AG09309 (cell line): Measurements from ENCODE around the gene PFN1.
A peak's percentile ranks its signal among the peaks of the same experiment; 100 is the strongest.

Experiments used
- DNase-seq: peaks from one replicate; pipeline ENCODE4 v3.0.0-alpha.2; 2010; ENCODE audit warnings: low read depth
- H3K4me3 ChIP-seq: 2 replicates; pipeline ENCODE4 v1.5.1; 2011; ENCODE audit warnings: mild to moderate bottlenecking, low read depth, low read length, moderate library complexity; ENCODE audit not compliant: control insufficient read depth
- TF ChIP-seq, protein P1 (sequence below): IDR thresholded peaks from 2 replicates; pipeline ENCODE4 v1.5.1; 2011; ENCODE audit warnings: mild to moderate bottlenecking, low read depth, low read length, inconsistent platforms; ENCODE audit not compliant: insufficient read depth, control insufficient read depth; ENCODE audit errors: missing control alignments

PFN1 gene

GRCh38 chr17:4950075-4950745 is 1.9 kb upstream of the PFN1 start:
- H3K4me3 ChIP-seq, result peak overlapping the region; percentile 31
- TF ChIP-seq, protein P1, sequence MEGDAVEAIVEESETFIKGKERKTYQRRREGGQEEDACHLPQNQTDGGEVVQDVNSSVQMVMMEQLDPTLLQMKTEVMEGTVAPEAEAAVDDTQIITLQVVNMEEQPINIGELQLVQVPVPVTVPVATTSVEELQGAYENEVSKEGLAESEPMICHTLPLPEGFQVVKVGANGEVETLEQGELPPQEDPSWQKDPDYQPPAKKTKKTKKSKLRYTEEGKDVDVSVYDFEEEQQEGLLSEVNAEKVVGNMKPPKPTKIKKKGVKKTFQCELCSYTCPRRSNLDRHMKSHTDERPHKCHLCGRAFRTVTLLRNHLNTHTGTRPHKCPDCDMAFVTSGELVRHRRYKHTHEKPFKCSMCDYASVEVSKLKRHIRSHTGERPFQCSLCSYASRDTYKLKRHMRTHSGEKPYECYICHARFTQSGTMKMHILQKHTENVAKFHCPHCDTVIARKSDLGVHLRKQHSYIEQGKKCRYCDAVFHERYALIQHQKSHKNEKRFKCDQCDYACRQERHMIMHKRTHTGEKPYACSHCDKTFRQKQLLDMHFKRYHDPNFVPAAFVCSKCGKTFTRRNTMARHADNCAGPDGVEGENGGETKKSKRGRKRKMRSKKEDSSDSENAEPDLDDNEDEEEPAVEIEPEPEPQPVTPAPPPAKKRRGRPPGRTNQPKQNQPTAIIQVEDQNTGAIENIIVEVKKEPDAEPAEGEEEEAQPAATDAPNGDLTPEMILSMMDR, result no peak
- no peak for DNase-seq

GRCh38 chr17:4949321-4950074 is 1.2 kb upstream of the PFN1 start:
- peak overlapping the region; percentile 62 for H3K4me3 ChIP-seq
- DNase-seq, result no peak
- TF ChIP-seq, protein P1, result no peak

DNA sequence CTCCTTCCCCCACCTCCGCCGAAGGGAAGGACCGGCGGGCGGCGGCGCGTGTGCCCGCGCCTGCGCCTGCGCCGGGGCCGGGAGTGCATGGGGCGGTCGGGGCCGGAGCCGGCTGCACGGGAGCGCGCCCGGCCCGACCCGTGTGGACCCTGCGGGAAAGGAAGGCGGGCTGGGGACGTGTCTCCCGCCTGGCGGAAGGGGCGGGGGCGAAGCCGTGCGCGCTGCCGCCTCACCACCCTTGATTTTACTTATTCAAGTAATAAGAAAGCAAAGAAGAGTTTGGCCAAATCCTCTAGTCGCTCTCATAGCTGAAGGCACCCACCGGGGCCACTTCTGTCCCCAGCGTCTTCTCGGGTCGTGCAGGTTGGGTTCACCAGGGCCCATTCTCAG is 596 bp upstream of the PFN1 start:
- DNase-seq, result peak; percentile 56
- peak overlapping the region; percentile 62 for H3K4me3 ChIP-seq
- TF ChIP-seq, protein P1, result no peak

DNA sequence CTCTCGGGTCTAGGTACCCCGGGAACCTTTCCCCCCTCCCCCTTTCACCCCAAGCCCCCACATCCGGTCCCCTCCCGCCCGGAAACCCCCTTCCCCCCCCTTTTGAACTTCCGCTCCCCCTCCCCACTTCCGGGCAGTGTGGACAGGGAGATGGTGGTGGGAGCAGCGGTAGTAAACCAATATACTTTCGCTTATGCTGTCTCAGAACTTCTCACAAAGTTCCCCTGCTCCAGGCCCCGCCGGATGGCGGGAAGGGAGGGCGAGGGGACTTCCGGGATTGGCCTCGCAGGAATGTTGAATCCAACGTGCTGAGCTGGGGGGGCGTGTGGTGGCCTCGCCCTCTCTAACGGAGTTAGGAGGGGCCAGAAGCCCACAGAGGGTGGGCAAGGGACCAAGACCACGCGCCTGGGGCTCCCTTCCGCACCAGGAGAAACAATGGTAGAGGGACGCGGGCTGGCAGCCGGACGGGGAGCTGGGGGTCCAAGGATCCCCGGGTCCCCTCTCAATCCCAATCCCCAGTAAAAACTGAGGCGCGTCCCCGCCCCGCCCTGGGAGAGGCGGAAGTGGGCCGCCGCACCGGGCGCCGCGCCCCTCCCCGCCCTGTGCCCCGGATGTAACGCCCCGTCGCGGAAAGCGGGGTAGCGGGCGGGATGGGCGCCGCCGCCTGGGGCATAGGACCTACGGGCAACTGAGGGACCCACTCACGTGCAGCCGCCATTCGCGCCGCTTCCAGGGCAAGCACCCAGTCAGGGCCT is 742 bp downstream of the PFN1 start:
- TF ChIP-seq, protein P1, result no peak
- no peak for DNase-seq

DNA sequence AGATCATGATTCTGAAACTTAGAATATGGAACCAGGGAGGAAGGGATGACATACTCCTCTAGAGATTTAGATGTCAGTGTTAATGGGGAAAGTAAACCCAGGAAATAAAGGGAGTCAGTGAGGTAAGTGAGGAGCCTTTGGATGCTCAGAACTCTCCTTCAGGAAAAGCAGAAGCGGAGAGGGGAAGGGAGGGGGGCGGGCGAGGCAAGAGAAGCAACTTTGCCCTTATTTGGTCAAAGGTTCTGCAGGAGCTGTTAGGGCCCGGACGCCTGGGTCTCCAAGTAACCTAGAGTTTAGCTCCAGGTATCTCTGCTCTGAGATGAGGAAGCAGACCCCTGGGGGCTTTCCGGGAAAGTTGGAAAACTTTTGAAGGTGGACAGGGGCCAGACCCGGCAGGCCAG is 1.3 kb downstream of the PFN1 start:
- no peak for DNase-seq
- TF ChIP-seq, protein P1, result no peak
- H3K4me3 ChIP-seq, result peak overlapping the region; percentile 88

More for the DNA sequence above, 742 bp downstream of the PFN1 start:
- peak overlapping the region; percentile 88 for H3K4me3 ChIP-seq

- peak overlapping the region; percentile 88 for H3K4me3 ChIP-seq
- TF ChIP-seq, protein P1, result no peak
- DNase-seq, result no peak
These were observed 1.9 kb downstream of the PFN1 start for GRCh38 chr17:4946312-4946976.
